ENCODE measurements around the gene RNPEPL1. TPM values are rescaled to one million over a fixed set of nuclear protein-coding genes. Genes with fewer than 3 reads are reported as not detected.

The RNPEPL1 gene, protein sequence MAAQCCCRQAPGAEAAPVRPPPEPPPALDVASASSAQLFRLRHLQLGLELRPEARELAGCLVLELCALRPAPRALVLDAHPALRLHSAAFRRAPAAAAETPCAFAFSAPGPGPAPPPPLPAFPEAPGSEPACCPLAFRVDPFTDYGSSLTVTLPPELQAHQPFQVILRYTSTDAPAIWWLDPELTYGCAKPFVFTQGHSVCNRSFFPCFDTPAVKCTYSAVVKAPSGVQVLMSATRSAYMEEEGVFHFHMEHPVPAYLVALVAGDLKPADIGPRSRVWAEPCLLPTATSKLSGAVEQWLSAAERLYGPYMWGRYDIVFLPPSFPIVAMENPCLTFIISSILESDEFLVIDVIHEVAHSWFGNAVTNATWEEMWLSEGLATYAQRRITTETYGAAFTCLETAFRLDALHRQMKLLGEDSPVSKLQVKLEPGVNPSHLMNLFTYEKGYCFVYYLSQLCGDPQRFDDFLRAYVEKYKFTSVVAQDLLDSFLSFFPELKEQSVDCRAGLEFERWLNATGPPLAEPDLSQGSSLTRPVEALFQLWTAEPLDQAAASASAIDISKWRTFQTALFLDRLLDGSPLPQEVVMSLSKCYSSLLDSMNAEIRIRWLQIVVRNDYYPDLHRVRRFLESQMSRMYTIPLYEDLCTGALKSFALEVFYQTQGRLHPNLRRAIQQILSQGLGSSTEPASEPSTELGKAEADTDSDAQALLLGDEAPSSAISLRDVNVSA
- 70.0 and 71.0 TPM in 2 replicates for total RNA-seq

DNA sequence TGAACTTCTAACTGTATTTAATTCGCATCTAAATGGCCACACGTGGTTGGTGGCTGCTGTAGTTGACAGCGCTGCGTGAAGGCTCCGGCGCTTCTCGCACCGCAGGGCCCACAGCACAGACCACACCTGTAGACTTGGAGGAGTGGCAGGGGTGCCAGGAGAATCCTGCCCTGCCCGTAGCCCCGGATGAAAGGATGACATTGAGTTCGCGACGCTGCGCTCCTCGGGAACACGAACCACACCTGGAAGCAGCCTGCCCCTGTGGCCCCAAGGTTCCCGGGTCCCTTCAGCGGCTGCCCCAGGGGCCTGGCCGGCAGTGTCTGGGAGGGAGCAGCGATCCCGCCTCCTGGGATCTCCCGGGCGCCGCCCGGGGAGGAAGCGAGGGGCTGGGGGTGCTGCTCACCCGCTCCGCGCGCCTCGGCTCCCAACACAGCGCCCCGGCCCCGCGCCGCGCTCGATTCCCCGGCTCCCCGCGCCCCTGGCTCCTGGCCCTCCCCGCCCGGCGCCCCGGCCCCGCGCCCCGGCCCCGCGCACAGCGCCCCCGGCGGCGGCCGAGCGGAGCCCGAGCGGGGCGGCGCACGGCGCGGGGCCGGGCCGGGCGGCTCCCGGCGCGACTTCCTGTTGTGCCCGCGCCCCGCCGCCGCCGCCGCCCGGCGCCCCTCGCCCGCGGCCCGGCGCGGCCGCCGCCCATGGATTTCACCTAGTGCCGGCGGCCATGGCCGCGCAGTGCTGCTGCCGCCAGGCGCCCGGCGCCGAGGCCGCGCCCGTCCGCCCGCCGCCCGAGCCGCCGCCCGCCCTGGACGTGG, at the start of gene RNPEPL1:
Gene RNPEPL1 (plus strand): TSS at position 613 of the 806 bp plus-strand sequence. CDS start 103 bp downstream, at position 716.
- Mint-ChIP-seq H3K4me1 (peaks cover 70% of the 10 kb centered on the region), H3K36me3 (ENCODE audit: low read depth) (peaks cover 21% of the 10 kb centered on the region), H3K4me3 (peak within 1 kb of the TSS; percentile 85), H3K27ac (peak within 1 kb of the TSS; percentile 83), H3K27me3 (no peaks in the 10 kb centered on the region), H3K9me3 (no peaks in the 10 kb centered on the region)
- intact Hi-C loops (cut with micrococcal nuclease), result loop anchor here (1.0 to 10.0 kb wide), 8 partner anchors 8 to 1314 kb away; partner anchors contain the start of genes D2HGDH, DUSP28, HDAC4 and MTERF4
- TF ChIP-seq, protein P1, sequence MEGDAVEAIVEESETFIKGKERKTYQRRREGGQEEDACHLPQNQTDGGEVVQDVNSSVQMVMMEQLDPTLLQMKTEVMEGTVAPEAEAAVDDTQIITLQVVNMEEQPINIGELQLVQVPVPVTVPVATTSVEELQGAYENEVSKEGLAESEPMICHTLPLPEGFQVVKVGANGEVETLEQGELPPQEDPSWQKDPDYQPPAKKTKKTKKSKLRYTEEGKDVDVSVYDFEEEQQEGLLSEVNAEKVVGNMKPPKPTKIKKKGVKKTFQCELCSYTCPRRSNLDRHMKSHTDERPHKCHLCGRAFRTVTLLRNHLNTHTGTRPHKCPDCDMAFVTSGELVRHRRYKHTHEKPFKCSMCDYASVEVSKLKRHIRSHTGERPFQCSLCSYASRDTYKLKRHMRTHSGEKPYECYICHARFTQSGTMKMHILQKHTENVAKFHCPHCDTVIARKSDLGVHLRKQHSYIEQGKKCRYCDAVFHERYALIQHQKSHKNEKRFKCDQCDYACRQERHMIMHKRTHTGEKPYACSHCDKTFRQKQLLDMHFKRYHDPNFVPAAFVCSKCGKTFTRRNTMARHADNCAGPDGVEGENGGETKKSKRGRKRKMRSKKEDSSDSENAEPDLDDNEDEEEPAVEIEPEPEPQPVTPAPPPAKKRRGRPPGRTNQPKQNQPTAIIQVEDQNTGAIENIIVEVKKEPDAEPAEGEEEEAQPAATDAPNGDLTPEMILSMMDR (IDR thresholded peaks at IDR 0.05), result no peak
- DNase-seq (peak; percentile 63), ATAC-seq (ENCODE audit: low read depth) (peak; percentile 31)
- POLR2A ChIA-PET, result interaction anchor here (1.3 to 12.0 kb wide), 2 partner anchors 7 to 19 kb away, joined by 7 to 536 read pairs; partner anchors contain the start of gene CAPN10
- CTCF ChIA-PET, result interaction anchor here (1.0 to 2.9 kb wide), 5 partner anchors 11 to 54 kb away, joined by 3 to 52 read pairs (median 10); partner anchors contain the start of gene CAPN10

DNA sequence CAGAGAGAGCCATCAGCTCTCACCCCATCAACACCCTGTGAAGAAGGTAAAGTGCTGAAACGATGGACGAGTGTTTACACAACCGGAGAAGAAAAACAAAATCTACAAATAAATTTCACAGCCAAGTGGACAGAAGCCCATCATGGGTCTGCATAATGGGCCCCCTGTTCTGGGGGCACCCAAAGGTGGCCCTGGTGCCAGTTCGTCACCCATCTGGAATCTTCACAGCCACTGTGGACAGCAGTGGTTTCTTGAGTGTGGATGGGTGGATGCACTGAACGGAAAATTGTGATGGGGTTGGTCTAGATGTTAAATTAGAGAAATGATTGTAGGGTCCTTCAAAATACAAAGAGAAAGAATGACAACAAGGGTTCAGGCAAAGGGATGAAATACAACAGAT, 49.3 kb upstream of the RNPEPL1 start:
- TF ChIP-seq, protein P1 (IDR thresholded peaks at IDR 0.05), result no peak
- H3K36me3 Mint-ChIP-seq (ENCODE audit: low read depth), result peaks cover 26% of the 10 kb centered on the region
- no peak overlapping the region for H3K4me3 Mint-ChIP-seq
- no peaks in the 10 kb centered on the region for H3K27me3 Mint-ChIP-seq
- no peak overlapping the region for H3K27ac Mint-ChIP-seq
- DNase-seq (no peak), ATAC-seq (ENCODE audit: low read depth) (no peak)
- peaks cover 7% of the 10 kb centered on the region for H3K4me1 Mint-ChIP-seq
- intact Hi-C loops (cut with micrococcal nuclease), result no loop called here
- ChIA-PET POLR2A (no interaction called here), CTCF (no interaction called here)
- peaks cover 2% of the 10 kb centered on the region for H3K9me3 Mint-ChIP-seq

DNA sequence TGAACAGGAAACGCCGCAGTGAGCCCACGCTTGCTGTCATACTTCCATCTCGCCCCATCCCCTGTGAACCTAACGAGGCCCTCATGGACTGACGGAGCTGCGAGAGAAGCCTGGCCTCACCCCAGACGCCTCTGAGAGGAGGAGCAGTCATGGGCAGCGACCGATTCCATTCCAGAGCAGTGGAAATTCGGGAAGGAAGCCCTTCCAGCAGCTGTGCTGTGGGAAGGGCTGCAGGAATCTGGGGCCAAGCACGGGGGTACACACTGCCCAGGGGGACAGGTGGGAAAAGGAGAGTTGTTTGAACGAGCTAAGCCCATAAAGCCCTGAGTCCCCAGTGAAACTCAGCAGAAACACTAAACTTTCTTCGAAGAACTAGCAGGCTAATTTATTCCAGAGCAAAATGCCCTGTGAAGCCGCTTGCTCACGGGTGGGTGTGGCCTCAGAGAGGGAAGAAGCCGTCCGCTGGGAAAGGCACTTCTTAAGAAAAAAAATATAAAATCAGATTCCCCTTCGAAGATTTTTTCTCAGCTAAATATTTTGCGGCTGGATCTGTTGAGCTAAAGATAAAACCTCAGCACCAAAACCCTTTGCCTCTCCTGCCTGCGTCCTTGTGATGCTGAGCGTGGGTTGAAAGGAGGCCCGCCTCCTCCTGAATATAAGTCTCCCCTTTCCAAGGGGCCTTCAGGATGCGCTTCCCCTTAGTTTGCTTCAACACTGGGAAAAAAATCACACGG, 48.7 kb upstream of the RNPEPL1 start:
- Mint-ChIP-seq H3K4me3 (no peak overlapping the region), H3K36me3 (ENCODE audit: low read depth) (peaks cover 28% of the 10 kb centered on the region), H3K9me3 (peaks cover 3% of the 10 kb centered on the region), H3K27ac (no peak overlapping the region), H3K4me1 (peaks cover 2% of the 10 kb centered on the region), H3K27me3 (no peaks in the 10 kb centered on the region)
- DNase-seq, result no peak
- intact Hi-C loops (cut with micrococcal nuclease), result no loop called here
- TF ChIP-seq, protein P1 (IDR thresholded peaks at IDR 0.05), result no peak
- CTCF ChIA-PET, result no interaction called here
- no peak for ATAC-seq (ENCODE audit: low read depth)
- POLR2A ChIA-PET, result no interaction called here

DNA sequence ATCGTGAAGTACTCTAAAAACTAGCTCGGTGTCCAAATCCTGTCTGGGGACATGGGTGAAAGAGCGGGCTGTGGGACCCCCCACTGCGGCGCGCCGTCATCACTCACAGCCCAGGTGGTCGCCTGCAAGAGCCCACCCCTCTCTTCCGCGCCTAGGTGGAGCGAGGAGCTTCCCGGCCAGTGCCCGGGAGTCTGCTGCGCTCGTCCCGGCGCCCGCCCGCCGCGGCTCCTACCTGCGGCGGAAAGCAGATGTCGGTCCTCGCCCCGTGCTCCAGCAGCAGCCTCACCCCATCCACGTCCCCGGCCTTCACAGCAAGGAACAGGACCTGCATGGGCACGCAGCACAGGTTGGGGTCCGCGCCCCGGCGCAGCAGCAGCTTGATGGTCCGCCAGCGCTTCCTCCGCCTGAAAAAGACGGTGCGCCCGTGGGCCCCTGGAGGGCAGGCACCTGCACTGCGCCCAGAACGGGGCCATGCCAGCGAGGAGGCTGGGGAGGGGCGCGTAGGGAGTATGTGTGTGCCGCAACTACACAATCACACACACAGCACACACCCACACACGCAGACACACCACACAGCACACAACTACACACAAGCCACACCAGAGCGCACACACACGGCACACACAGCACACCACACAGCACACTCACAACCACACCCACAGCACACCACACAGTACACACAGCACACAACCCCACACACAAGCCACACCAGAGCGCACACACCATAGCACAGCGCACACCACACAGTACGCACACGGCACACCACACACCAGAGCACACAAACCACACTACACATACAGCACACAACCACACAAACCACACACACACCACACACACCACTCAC, 47.9 kb upstream of the RNPEPL1 start:
- H3K27me3 Mint-ChIP-seq, result no peaks in the 10 kb centered on the region

More for the DNA sequence above, 47.9 kb upstream of the RNPEPL1 start:
- Mint-ChIP-seq H3K36me3 (ENCODE audit: low read depth) (peaks cover 36% of the 10 kb centered on the region), H3K4me1 (no peaks in the 10 kb centered on the region), H3K4me3 (no peak overlapping the region), H3K27ac (no peak overlapping the region), H3K9me3 (peaks cover 8% of the 10 kb centered on the region)
- no peak for DNase-seq
- intact Hi-C loops (cut with micrococcal nuclease), result no loop called here
- CTCF ChIA-PET, result no interaction called here
- TF ChIP-seq, protein P1 (IDR thresholded peaks at IDR 0.05), result no peak
- POLR2A ChIA-PET, result no interaction called here
- no peak for ATAC-seq (ENCODE audit: low read depth)

All from activated B cell treated with CpG ODN at 0.5 μM for 24 hours (primary cell).